Fibroblast of skin of back (primary cell): ENCODE measurements around the gene DDX4.
A peak's percentile ranks its signal among the peaks of the same experiment; 100 is the strongest.

ENCODE experiments used
- DNase-seq: peaks from one replicate; pipeline ENCODE4 v3.0.0-alpha.2; 2013

Gene DDX4

DNA sequence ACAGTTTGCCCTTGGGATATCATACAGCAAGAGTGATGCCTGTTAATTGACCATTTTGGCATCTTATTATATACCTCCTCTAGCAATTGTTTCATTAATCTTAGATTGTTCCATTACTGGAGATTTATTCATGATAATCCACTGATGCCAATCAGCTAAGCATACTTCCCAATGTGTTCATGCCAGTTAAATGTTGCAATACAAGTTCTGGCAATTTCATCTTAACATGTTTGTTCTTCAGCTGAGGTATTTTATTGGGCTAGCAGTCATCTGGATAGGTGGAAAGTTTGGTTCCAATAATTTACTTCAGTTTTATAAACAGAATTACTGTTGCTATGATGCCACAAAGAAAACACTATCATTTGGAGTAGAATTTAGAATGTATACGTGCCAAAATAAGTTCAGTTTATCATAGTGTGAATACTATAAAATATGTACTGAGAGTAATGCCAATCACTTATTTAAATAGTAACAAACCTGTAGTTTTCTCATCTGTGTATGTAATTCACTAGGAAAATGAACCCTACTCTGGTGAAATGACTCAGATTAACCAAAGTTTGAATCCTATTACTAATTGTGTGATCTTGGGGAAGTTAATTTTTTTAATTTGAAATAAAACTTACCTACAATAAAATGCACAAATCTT, 85.4 kb downstream of the DDX4 start:
- DNase-seq: no peak

DNA sequence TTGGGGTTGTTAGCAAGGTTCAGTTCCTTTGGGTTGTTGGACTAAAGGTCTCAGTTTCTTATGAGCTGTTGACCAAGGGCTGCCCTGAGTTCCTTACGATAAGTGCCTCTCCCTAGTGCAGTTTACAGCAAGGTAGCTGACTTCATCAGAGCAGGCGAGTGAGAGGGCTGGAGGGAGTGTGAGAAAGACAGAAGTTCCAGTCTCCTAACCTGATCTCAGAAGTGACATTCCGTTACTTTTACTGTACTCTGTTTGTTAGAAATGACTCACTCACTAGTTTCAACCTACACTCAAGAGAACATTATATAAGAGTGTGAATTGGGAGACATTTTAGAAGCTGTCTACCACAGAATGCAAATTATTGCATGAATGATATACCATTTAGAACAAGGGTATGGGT, 92.1 kb downstream of the DDX4 start:
- no peak for DNase-seq

- DNase-seq: no peak
These were observed 94.6 kb downstream of the DDX4 start for GRCh38 chr5:55832446-55832845.

DNA sequence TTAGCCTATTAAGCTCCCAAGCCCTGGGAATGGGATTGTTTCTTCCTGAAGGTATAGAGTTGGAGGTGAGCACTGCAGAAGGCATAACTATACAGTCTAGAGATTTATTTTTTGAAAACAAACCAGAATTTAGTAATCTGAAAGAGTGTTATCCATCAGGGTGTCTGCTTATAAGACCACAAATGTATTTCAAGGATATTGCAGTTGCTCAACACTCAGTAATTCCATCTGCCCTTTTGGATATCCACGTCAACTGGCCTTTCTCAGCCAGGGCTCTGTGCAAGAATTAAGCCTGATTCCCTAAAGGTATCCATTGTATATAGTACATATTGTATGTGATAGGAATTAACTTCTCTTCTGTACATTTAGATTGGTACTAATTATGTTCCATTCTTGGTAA, 98.3 kb downstream of the DDX4 start:
- DNase-seq: no peak

GRCh38 chr5:55841976-55842375, 104.1 kb downstream of the DDX4 start:
- DNase-seq: no peak

GRCh38 chr5:55847837-55848236, 110.0 kb downstream of the DDX4 start:
- DNase-seq: peak; percentile 2

DNA sequence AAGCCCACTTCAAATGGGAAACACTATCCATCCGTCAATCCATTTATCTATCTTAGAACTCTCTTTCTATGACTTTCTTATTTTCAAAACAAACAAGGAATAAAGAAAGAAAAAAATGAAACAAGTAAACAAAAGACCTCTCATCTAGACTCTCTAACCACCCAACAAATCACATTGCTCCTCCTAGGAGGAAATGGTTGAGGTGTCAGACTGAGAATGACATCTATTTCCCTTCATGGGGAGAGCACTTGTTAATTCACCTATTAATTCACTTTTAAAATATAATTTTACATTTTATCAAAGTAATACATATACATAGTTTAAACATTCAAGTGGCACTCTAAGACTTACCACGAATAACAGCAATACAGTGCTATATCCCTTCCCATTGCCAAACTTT, 110.9 kb downstream of the DDX4 start:
- no peak for DNase-seq

GRCh38 chr5:55850839-55851674, 113.2 kb downstream of the DDX4 start, which contains the start of gene IL31RA:
Gene IL31RA (plus strand): TSS chr5:55851357. CDS start chr5:55851571, 214 bp downstream.
- DNase-seq: peak; percentile 91

- DNase-seq: no peak
These were observed 113.8 kb downstream of the DDX4 start for GRCh38 chr5:55851675-55851979.

GRCh38 chr5:55852503-55852902, 114.6 kb downstream of the DDX4 start:
- no peak for DNase-seq

GRCh38 chr5:55853041-55853670, 115.3 kb downstream of the DDX4 start:
- no peak for DNase-seq

DNA sequence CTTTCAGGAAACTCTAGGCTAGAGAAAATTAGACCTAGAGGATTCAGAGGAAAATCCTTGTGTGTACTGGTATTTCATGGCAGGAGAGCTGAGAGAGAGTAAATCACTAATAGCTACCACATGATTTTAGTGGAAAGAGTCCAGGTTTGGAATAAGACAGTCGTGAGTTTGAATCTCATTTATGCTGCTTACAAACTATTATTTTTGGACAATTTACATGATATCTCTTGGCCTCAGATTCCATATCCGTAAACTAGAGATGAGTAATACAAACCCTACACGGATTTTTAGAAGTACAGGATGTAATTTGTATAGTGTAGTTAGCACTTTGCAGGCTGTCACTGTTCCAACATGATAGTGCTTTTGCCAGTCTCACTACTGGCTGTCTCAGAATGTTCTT, 116.0 kb downstream of the DDX4 start:
- peak; percentile 50 for DNase-seq

- DNase-seq: peak; percentile 15
These were observed 117.6 kb downstream of the DDX4 start for GRCh38 chr5:55855509-55855908.

DNA sequence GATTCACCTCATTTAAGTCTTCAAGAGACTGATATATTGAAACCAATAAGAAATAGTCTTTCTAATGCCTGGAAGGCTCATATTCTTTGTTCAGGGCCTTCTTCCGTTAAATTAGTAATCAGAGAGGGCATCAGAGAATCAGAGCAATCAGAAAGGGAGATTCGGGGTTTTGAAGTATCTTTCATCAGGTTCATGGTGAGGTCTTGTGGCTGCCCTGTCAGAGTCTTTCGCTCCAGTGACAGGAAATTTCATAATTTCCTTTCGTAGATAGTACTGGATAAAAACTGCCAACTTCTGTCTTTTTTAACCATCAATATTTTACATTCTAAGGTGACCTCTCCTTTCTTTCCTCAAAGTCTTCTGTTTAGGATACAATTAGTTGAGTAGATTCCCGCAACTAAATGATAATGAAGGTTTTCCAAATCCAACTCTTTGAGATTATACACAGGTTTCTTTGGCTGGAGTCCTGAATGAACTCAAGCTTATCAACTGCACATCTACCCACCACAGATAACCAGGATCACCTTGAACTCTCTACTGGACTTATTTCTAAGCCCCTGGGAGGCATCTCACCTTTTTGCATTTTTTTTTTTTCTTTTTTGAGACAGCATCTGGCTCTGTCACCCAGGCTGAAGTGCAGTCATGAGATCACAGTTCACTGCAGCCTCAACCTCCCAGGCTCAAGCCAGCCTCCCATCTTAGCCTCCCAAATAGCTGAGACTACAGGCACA, 118.8 kb downstream of the DDX4 start:
- no peak for DNase-seq

GRCh38 chr5:55857247-55857640, 119.4 kb downstream of the DDX4 start:
- peak; percentile 9 for DNase-seq

- no peak for DNase-seq
These were observed 120.2 kb downstream of the DDX4 start for GRCh38 chr5:55858104-55858503.

DNA sequence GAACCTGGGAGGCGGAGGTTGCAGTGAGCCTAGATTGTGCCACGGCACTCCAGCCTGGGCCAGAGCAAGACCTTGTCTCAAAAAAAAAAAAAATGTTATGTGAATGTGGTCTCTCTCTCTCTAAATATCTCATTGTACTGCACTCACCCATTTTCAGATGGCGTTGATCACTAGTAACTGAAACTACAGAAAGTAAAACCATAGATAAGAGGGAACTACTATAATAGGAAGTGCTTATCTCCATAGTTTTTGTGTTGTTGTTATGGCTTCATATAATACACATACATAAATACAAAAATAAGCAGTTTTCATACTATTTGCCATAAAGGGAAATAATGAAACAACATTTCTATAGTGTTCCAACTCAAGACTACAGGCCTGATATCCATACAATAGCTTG, 122.4 kb downstream of the DDX4 start:
- no peak for DNase-seq

- no peak for DNase-seq
These were observed 122.8 kb downstream of the DDX4 start for GRCh38 chr5:55860709-55861108.

DNA sequence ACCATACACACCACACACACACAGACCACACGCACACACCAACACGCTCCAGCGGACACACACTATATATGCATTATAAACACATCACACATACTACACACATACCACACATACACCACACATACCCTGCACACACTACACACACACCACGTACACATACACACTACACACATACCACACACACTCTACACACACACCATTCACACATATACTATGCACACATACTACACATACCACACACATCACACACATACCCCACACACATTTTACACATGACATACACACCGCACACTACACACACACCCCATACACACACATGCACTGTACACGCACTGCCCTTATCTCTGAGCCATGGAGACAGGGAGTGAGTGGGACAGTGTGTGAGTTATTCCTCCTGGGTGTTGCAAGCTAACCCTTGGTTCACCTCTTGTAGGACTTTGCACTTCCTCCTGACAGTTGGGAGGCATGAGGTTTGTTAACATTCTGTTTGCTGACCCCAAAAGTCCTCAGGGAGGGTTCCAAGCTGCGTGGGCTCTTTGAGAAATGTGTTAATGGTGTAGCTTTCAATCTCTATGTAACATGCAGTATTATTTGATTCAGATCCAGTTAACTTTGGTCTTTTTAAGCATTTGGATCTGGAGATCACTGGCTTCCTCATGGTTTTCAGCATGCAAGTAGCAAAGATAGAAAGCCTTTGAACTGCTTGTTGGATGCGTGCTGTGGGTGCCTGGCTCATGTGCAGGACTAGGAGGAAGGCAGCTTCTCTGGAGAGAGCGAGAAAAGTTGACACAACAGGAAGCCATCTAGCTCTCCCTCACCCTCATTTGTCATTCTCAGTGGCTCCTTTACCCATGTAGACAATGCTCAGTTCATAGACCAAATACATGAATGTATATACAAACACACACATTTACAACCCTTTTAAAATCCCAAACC, 127.0 kb downstream of the DDX4 start:
- DNase-seq: no peak

- DNase-seq: peak; percentile 36
These were observed 128.0 kb downstream of the DDX4 start for GRCh38 chr5:55865831-55866230.

GRCh38 chr5:55866485-55866884, 128.6 kb downstream of the DDX4 start:
- no peak for DNase-seq
